ENCODE results near the gene FREY1.
"Not testable (repeated sequence)": the region's sequence is repeated elsewhere in the genome, so short reads cannot be mapped to it uniquely, and the experiment has no call there.

Gene FREY1

GRCh38 chr11:45913942-45914635 lies 7.0 kb upstream of the FREY1 start:
- DNase-seq (ENCODE audit: low spot score), result no peak

- DNase-seq (ENCODE audit: low spot score), result no peak
Observed at GRCh38 chr11:45913514-45913913, 6.4 kb upstream of the FREY1 start.

GRCh38 chr11:45910623-45911022 lies 3.6 kb upstream of the FREY1 start:
- DNase-seq (ENCODE audit: low spot score), result no peak

- no peak for DNase-seq (ENCODE audit: low spot score)
Observed at GRCh38 chr11:45909594-45910475, 2.8 kb upstream of the FREY1 start.

- no peak for DNase-seq (ENCODE audit: low spot score)
Observed at GRCh38 chr11:45907911-45908370, 870 bp upstream of the FREY1 start.

- no peak for DNase-seq (ENCODE audit: low spot score)
Observed at GRCh38 chr11:45906096-45906682, 882 bp downstream of the FREY1 start.

- not testable (repeated sequence) for DNase-seq (ENCODE audit: low spot score)
Observed at GRCh38 chr11:45905576-45905975, 1.5 kb downstream of the FREY1 start.

GRCh38 chr11:45905095-45905494 lies 2.0 kb downstream of the FREY1 start:
- no peak for DNase-seq (ENCODE audit: low spot score)

GRCh38 chr11:45904309-45904915 lies 2.7 kb downstream of the FREY1 start:
- DNase-seq (ENCODE audit: low spot score), result no peak

GRCh38 chr11:45902452-45903380 lies 4.4 kb downstream of the FREY1 start:
- no peak for DNase-seq (ENCODE audit: low spot score)

GRCh38 chr11:45901626-45902025 lies 5.4 kb downstream of the FREY1 start:
- no peak for DNase-seq (ENCODE audit: low spot score)

GRCh38 chr11:45900916-45901617 lies 6.0 kb downstream of the FREY1 start:
- no peak for DNase-seq (ENCODE audit: low spot score)

- not testable (repeated sequence) for DNase-seq (ENCODE audit: low spot score)
Observed at GRCh38 chr11:45900175-45900800, 6.8 kb downstream of the FREY1 start.

GRCh38 chr11:45899448-45900174 lies 7.5 kb downstream of the FREY1 start:
- peak; percentile 97 for DNase-seq (ENCODE audit: low spot score)

- DNase-seq (ENCODE audit: low spot score), result no peak
Observed at GRCh38 chr11:45899086-45899447, 8.0 kb downstream of the FREY1 start.

GRCh38 chr11:45897556-45897955 lies 9.5 kb downstream of the FREY1 start:
- DNase-seq (ENCODE audit: low spot score), result no peak

GRCh38 chr11:45896422-45896984 lies 10.6 kb downstream of the FREY1 start:
- no peak for DNase-seq (ENCODE audit: low spot score)

- DNase-seq (ENCODE audit: low spot score), result no peak
Observed at GRCh38 chr11:45895553-45896259, 11.4 kb downstream of the FREY1 start.

All from AG08396 (cell line).